BE2C (cell line): ENCODE data around the gene KRTAP10-2.
"Not testable (repeated sequence)": the region's sequence is repeated elsewhere in the genome, so short reads cannot be mapped to it uniquely, and the experiment has no call there.

ENCODE experiments used
- DNase-seq: peaks from one replicate; pipeline ENCODE4 v3.0.0-alpha.2; 2020
- H3K27me3 ChIP-seq: fragments of 250-450 bp; sonication (Bioruptor Pico); 2 replicates; pipeline ENCODE4 v1.5.1; 2020; ENCODE audit warnings: mild to moderate bottlenecking
- H3K36me3 ChIP-seq: fragments of 250-450 bp; sonication (Bioruptor Pico); 2 replicates; pipeline ENCODE4 v1.5.1; 2020; ENCODE audit warnings: mild to moderate bottlenecking
- H3K4me1 ChIP-seq: fragments of 250-450 bp; sonication (Bioruptor Pico); 2 replicates; pipeline ENCODE4 v1.5.1; 2020
- H3K4me3 ChIP-seq: 2 replicates; pipeline ENCODE4 v1.5.1; 2011; ENCODE audit warnings: low read depth, low read length
- H3K9me3 ChIP-seq: fragments of 250-450 bp; sonication (Bioruptor Pico); 2 replicates; pipeline ENCODE4 v1.5.1; 2020
- CTCF ChIP-seq: IDR thresholded peaks from 2 replicates; pipeline ENCODE4 v1.5.1; 2012; ENCODE audit warnings: mild to moderate bottlenecking, low read depth, low read length

Gene KRTAP10-2

GRCh38 chr21:44557491-44558328, 6.4 kb upstream of the KRTAP10-2 start:
- TF ChIP-seq CTCF = no peak
- no peak overlapping the region for H3K4me3 ChIP-seq
- DNase-seq = no peak

GRCh38 chr21:44556879-44557278, 5.6 kb upstream of the KRTAP10-2 start:
- Histone ChIP-seq H3K4me3 (no peak overlapping the region), H3K9me3 (no peaks in the 10 kb centered on the region), H3K4me1 (no peaks in the 10 kb centered on the region), H3K27me3 (peaks cover 52% of the 10 kb centered on the region), H3K36me3 (no peaks in the 10 kb centered on the region)
- DNase-seq = no peak
- TF ChIP-seq CTCF = no peak

More at GRCh38 chr21:44557491-44558328, 6.4 kb upstream of the KRTAP10-2 start:
- peaks cover 47% of the 10 kb centered on the region for H3K27me3 ChIP-seq
- H3K36me3 ChIP-seq = no peaks in the 10 kb centered on the region
- no peaks in the 10 kb centered on the region for H3K4me1 ChIP-seq
- no peaks in the 10 kb centered on the region for H3K9me3 ChIP-seq

DNA sequence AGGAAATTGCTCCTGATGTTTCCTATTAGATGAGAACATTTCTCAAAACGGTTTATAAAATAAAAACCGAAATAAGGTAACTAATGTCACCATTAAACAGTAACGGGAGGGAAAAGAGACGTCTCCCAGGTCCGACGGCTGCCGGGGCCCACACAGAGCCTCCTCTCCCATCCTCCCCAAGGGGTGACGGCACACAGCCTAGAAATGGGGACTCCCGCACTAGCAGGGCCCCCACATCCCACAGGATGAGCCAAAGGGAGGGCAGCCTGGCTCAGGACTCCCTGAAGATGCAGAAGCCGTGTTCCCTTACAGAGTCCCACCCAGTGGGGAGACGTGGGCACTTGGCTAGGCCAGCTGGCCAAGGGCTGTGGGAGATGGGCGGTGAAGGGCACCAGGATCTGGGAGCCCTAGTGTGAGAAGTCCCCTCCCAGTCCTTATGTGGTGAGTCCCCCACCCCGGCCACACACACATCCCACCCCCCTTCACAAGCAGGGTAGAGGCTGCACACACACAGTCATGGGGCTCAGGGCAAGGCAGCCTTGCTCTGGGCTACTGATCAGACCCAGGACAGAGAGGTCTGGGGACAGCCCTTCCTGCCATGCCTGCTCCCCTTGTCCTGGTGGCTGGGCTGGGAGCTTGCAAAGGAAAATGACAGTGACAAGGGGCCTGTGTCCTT, 4.0 kb upstream of the KRTAP10-2 start:
- Histone ChIP-seq H3K27me3 (peaks cover 55% of the 10 kb centered on the region), H3K4me3 (no peak overlapping the region)
- TF ChIP-seq CTCF = no peak

DNA sequence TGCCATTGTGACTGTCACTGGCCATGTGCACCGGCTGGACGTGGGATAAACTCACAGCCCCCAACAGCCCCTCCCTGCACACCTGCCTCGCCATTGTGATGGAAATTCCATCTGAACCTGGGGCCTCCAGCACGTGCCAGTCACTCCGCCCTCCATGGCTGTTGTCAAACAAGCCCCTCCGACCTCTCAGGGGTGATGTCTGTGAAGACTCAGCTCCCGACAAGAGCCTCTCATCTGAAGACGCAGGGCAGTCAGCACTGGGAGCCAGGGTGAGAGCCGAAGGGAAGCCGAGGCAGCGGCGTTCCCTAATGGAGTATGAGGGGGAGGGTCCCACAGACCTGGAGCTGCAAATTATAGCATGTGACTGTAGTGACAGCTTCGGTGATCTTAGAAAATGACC, 1.4 kb upstream of the KRTAP10-2 start:
- no peaks in the 10 kb centered on the region for H3K9me3 ChIP-seq
- H3K27me3 ChIP-seq = peaks cover 64% of the 10 kb centered on the region
- H3K4me3 ChIP-seq = no peak overlapping the region
- TF ChIP-seq CTCF = no peak
- no peaks in the 10 kb centered on the region for H3K36me3 ChIP-seq
- no peak for DNase-seq
- no peaks in the 10 kb centered on the region for H3K4me1 ChIP-seq

More for the DNA sequence above, 4.0 kb upstream of the KRTAP10-2 start:
- Histone ChIP-seq H3K9me3 (no peaks in the 10 kb centered on the region), H3K36me3 (no peaks in the 10 kb centered on the region), H3K4me1 (no peaks in the 10 kb centered on the region)
- no peak for DNase-seq

DNA sequence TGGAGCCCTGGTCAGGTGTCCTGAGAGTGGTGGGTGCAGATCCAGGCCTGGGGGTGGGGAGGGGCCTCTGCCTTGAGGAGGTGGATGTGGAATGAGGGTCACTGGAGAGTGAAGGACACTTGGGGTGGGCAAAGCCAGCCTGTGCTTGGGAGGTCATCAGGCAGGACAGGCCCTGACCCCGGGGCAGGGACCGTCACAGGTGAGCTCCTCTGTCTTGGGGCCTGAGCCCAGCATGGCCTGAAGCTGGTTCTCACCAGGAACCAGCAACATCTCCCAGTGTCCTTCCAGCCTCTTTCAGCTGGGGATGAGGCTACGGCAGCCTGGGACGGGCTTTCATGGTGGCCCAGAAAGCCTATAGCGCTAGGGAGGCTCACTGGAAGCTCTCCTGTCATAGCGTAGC, 831 bp upstream of the KRTAP10-2 start:
- Histone ChIP-seq H3K9me3 (no peaks in the 10 kb centered on the region), H3K36me3 (no peaks in the 10 kb centered on the region), H3K27me3 (peaks cover 64% of the 10 kb centered on the region), H3K4me1 (no peaks in the 10 kb centered on the region), H3K4me3 (no peak overlapping the region)
- TF ChIP-seq CTCF = no peak
- no peak for DNase-seq

DNA sequence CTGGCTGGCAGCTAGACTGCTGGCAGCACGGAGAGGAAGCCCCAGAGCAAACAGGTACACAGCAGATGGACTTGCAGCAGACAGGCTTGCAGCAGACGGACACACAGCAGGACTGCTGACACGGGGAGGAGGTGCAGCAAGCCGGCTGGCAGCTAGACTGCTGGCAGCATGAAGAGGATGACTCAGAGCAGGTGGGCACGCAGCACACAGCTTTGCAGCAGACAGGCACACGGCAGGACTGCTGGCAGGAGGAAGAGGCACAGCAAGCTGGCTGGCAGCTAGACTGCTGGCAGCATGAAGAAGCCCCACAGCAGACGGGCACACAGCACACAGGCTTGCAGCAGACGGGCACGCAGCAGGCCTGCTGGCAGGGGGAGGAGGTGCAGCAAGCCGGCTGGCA, 498 bp downstream of the KRTAP10-2 start:
- DNase-seq = no peak
- peaks cover 56% of the 10 kb centered on the region for H3K27me3 ChIP-seq

DNA sequence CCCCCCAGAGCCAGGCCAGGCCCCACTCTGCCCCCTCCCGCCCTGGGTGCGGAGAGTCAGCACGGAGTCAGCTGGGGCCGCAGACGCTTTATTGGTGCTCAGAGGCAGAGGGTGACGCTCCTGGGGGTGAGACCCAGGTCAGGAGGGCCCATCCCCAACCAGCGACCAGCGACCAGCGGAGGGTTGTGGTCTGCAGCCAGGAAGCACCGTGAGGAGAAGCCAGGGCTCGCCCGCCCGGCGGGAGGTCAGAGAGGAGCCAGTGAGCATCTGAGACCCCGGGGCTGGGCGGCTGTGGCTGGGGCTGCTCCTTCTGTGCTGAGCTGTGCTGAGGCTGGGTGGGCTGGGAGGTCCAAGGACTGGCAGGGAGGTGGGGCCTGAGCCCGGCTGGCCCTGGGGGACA, 1.0 kb downstream of the KRTAP10-2 start:
- not testable (repeated sequence) for H3K9me3 ChIP-seq, H3K4me1 ChIP-seq, DNase-seq, H3K36me3 ChIP-seq, H3K4me3 ChIP-seq
- peaks cover 53% of the 10 kb centered on the region for H3K27me3 ChIP-seq

More for the DNA sequence above, 498 bp downstream of the KRTAP10-2 start:
- H3K9me3 ChIP-seq = no peaks in the 10 kb centered on the region
- no peaks in the 10 kb centered on the region for H3K4me1 ChIP-seq
- no peak overlapping the region for H3K4me3 ChIP-seq
- TF ChIP-seq CTCF = no peak
- no peaks in the 10 kb centered on the region for H3K36me3 ChIP-seq
